Activated CD8-positive, alpha-beta memory T cell treated with anti-CD3 and anti-CD28 coated beads for 36 hours (primary cell): ENCODE results near the gene FBXW7. TPM values are rescaled to one million over a fixed set of nuclear protein-coding genes. Genes with fewer than 3 reads are reported as not detected.

Experiments used
- CTCF ChIA-PET: fragments of 350-600 bp; sonication (Branson Sonifier 250); formaldehyde crosslinking; loops from one replicate; lab custom pipeline; 2021; ENCODE audit warnings: antibody characterized with exemption; lab: Charles Lee
- POLR2A ChIA-PET: fragments of 350-600 bp; sonication (Branson Sonifier 250); formaldehyde crosslinking; loops from one replicate; lab custom pipeline; 2021; ENCODE audit warnings: antibody characterized with exemption; lab: Charles Lee
- total RNA-seq, 2 experiments: library from RNA; stranded (reverse); gene quantifications; one replicate each; pipeline ENCODE4 v1.2.3, GENCODE V29; 2021

The FBXW7 gene
- total RNA-seq, 2 experiments from 2014 or later = 36.1 to 38.9 TPM

DNA sequence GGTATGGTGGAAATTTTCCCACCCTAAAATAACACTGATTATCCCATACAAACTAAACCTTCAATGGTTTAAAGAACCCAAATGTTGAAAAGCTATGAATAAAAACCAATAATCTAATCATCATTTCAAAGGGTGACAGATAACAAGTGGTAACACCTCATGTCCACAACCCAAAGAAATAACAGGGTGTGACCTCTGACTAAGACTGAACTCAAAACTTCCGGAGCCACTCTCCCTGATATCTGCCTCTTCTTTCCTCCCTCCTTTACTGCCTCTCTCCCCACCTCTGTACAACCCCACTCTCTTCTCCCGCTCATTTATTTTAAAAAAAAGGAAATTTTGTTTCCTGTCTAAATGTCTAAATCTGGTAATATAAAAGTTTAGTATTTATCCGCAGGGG, 11.5 kb downstream of the FBXW7 start:
- CTCF ChIA-PET = no interaction called here
- POLR2A ChIA-PET = interaction anchor here (4.3 kb wide), 1 partner anchor 12 kb away, joined by 15 read pairs; the partner anchor contains the start of gene FBXW7

DNA sequence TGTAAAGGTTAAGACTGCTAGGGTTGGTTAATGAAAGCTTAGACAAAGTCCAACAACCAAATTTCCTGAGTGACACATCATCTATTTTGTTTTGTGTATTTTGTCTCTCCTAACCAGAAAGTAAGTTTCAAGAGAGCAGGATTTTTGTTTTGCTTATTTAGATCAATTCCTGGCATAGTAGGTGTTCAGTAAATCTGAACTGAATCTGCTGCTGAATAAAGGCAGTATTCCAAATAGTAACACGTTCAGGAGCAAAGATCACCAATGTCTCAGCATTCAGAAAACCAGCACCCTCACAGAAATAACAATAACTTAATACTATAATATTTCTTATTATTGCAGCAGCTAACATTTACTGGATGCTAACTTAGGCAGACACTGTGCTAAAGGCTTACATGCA, 12.2 kb downstream of the FBXW7 start:
- POLR2A ChIA-PET = interaction anchor here (4.3 kb wide), 1 partner anchor 13 kb away, joined by 15 read pairs; the partner anchor contains the start of gene FBXW7
- CTCF ChIA-PET = interaction anchor here (1.4 to 1.6 kb wide), 2 partner anchors 22 to 31 kb away, joined by 4 read pairs; no protein-coding TSS in a partner anchor

DNA sequence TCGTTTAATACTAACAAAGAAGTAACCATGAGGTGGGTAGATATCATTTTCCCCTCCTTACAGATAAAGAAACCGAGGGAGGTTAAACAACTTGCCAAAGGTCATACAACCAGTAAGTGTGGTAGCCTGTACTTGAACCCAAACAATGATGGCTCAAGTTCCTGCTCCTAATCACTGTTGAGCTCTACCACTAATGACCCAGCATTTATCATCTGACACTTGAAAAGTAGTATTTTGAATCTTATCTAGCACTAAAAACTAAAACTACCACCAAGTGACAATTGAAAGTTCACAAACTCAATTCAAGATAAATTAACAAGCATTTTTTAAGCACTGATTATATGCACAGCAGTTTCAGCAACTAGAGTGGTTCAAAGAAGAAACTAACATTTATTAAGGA, 13.1 kb downstream of the FBXW7 start:
- ChIA-PET POLR2A (interaction anchor here (0.6 to 4.3 kb wide), 2 partner anchors 13 to 121 kb away, joined by 3 to 15 read pairs; partner anchors contain the start of gene FBXW7), CTCF (interaction anchor here (1.3 to 1.6 kb wide), 3 partner anchors 21 to 34 kb away, joined by 3 to 4 read pairs (median 4); no protein-coding TSS in a partner anchor)

DNA sequence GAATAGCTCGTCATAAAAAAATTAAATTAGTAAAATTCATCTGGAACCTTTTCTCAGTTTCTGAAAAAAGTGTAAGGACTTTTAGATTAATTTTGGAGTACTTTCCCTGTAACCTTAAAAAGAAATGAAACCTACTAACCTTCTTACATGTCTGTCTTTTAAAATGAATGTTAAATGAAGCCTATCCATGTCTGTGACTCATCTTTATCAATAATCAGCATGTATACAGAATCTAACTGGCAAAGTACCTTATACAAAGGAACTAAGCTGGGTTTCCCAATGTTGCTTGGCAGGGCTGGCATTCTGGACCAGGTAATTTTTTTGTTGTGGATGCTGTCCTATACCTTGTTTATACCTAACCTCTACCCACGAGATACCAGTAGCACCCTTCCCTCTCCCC, 13.6 kb downstream of the FBXW7 start:
- POLR2A ChIA-PET = interaction anchor here (0.6 to 4.3 kb wide), 2 partner anchors 14 to 120 kb away, joined by 3 to 15 read pairs; partner anchors contain the start of gene FBXW7
- CTCF ChIA-PET = interaction anchor here (0.6 to 1.3 kb wide), 3 partner anchors 15 to 33 kb away, joined by 3 read pairs; no protein-coding TSS in a partner anchor

DNA sequence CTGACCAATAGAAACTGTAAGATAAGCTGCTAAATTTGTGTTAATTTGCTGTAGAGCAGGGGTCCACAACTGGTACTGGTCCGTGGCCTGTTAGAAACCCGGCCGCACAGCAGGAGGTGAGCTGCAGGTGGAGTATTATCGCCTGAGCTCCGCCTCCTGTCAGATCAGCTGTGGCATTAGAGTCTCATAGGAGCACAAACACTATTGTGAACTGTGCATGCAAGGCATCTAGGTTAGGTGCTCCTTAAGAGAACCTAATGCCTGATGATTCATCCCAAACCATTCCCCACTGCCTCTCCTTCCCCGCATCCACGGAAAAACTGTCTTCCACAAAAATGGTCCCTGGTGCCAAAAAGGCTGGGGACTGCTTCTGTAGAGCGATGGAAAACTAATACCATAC, 19.7 kb downstream of the FBXW7 start:
- ChIA-PET CTCF (no interaction called here), POLR2A (no interaction called here)

DNA sequence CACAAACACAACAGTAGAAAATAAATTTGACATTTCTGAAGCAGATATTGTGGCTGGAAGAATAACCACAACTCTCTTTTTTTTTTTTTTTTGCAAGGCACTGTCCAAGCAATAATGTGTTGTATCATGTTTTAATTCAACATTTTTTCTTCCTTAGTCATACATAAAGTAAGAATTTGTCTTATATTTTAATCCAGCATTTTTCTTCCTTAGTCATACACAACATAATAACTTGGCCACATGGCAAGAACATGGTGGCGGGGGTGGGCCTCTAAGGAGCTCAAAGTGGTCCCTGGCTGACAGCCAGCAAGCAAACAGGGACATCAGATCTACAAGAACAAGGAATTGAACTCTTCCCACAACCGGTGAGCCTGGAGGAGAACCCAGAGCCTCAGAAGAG, 20.2 kb downstream of the FBXW7 start:
- ChIA-PET CTCF (no interaction called here), POLR2A (interaction anchor here (0.5 kb wide), 1 partner anchor 14 kb away, joined by 6 read pairs; no protein-coding TSS in a partner anchor)

DNA sequence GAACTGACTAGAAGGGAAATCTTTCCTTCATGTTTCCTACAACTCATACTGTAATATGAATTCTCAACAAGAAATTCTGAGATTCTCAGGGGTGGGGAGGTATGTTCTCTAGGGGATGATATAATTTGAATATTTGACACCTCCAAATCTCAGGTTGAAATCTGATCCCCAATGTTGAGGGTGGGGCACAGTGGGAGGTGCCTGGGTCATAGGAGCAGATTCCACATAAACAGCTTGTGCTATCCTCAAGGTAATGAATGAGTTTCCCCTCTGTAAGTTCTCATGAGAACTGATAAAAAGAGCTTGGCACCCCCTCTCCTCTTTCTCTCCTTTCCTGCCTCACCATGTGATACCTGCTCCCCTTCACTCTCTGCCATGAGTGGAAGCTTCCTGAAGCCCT, 21.5 kb downstream of the FBXW7 start:
- CTCF ChIA-PET = interaction anchor here (1.0 kb wide), 1 partner anchor 14 kb away, joined by 4 read pairs; no protein-coding TSS in a partner anchor

DNA sequence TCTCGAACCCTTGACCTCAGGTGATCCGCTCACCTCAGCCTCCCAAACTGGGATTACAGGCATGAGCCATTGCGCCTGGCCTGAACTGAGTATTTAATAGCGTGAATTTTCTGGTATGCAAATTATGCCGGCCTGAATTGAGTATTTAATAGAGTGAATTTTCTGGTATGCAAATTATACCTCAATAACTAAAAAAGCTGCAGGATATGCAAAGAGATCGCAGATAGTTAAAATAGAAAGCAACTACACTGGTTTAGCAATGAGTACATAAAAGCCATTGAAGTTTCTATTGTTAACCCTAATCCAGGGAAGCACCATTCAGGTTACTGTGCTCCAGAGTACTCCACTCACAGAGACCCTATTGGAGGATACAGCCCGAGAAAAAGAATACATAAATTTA, 22.8 kb downstream of the FBXW7 start:
- ChIA-PET POLR2A (no interaction called here), CTCF (no interaction called here)

More for the DNA sequence above, 21.5 kb downstream of the FBXW7 start:
- POLR2A ChIA-PET = no interaction called here

DNA sequence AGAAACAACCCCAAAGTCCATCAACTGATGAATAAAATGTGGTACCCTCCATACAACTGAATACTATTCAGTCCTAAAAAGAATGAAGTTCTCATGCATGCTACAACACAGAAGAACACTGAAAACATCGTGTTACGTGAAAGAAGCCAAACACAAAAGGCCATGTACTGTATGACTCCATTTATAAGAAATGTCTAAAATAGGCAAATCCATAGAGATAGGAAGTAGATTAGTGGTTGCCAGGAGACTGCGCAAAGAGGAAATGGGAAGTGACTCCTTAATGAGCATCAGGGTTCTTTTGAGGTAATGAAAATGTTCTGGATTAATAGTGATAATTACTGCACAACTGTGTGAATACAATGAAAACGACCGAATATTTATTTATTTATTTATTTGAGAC, 23.4 kb downstream of the FBXW7 start:
- POLR2A ChIA-PET = no interaction called here
- CTCF ChIA-PET = no interaction called here

DNA sequence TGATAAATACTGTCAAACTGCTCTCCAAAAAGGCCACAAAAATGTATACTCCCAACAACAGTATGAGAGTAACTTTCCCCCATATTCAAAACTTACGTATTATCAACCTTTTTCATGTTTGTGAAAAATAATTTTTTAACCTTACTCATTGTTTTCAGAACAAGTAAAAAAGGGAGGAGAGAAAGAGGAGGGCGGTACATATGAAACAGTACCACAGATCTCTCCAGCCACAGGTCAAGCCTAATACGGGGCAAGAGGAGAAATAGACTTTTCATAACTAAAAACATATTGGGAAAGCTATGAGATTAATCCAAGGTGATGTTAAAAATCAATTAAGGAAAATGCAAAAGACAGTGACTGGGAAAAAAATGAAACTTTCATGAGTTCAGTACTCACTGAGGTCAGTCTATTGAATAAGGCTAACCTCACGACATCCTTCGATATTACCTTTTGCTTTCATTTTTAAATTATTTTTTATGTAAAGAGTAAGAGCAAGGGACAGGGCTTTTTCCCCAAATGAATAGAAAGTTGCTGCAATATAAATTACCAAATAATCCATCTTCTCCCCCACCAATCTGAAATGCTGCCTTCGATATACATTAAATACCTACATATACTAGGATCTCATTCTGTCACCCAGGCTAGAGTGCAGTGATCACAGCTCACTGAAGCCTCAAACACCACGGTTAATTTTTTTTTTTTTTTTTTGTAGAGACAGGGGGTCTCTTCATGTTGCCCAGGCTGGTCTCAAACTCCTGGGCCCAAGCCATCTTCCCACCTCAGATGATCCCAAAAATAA, 25.3 kb downstream of the FBXW7 start:
- POLR2A ChIA-PET = no interaction called here

DNA sequence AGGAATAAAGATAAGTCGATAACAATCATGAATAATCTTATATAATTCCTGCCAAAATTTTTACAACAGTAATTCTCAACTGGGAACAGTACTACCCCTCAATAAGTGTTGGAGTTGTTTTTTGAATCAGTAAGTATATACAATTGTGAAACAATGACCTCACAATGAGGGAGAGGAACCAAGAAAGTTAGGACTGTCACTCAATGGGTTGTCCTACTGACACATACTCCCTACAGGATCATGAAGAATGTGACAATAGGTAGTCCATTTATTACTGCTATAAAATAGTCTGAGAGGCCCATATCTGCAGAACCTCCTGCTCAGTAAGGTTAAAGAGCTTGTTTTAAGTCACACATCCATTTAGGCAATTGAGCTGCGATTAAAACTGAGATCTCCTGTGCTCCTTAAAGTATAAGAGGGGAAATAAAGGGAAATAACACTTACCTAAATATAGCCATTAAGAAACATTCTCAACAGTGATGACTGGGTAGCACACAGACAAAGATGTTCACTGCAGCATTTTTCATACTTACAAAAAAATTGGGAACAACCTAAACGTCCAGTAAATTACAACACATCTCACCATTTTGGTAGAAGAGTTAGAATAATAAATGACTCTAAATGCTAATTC, 26.2 kb downstream of the FBXW7 start:
- ChIA-PET POLR2A (no interaction called here), CTCF (no interaction called here)

More for the DNA sequence above, 25.3 kb downstream of the FBXW7 start:
- CTCF ChIA-PET = no interaction called here

DNA sequence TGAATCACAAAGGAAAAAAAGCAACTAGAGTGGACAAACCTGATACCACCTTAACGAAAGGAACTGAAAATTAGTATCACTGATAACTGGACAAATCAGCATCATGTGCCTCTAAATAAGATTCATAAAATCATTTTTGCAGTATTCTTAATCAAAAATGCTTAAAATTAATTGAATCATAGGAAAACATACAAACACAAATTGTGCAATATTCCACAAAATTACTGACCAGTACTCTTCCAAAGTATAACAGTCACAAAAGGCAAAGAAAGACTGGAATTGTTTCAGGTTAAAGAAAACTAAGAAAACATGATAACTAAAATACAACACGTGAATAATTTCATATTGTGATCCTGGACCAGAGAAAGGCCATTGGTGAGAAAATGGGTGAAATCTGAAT, 27.1 kb downstream of the FBXW7 start:
- ChIA-PET POLR2A (no interaction called here), CTCF (no interaction called here)

DNA sequence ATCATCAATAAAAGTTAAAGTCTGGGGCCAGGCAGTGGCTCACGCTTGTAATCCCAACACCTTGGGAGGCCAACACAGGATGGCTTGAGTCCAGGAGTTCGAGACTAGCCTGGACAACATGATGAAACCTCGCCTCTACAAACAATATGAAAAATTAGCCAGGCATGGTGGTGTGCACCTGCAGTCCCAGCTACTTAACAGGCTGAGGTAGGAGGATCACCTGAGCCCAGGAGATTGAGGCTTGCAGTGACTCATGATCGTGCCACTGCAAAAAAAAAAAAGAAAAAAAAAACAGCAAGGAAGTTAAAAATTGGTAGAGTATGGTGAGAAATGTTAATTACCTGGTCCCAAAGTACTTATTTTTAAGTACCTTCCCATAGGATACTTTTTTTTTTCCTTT, 27.5 kb downstream of the FBXW7 start:
- POLR2A ChIA-PET = no interaction called here
- CTCF ChIA-PET = no interaction called here

DNA sequence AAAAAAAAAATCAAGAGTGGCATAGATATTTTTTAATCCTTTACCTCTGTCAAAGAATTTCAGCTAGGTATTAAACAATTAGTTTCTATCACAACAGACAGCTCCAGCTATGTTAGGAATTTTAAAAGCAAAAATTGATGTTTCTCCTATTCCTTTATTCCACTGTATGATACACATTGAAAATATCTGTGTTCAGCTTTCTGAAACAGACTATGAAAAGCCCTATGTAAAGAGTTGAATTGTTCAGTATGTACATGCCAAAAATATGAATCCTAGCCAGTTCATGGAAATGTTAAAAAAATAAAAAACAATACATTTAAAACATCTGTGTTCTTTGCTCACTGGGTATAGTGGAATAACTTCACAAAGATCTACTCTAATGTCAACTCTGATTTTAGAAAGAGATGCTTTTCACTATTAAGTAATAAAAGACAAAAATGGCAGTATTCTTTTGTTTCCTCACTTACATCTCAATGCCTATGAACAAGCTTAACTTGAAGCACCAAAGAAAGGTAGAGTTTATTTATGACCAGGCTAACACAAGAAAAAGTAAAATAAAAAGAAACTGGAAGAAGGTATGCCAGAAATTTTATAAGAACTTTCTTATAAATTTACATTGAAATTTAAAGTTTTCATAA, 32.1 kb downstream of the FBXW7 start:
- CTCF ChIA-PET = interaction anchor here (0.5 kb wide), 1 partner anchor 775 kb away, joined by 3 read pairs; no protein-coding TSS in a partner anchor
- POLR2A ChIA-PET = interaction anchor here (0.9 kb wide), 1 partner anchor 32 kb away, joined by 3 read pairs; the partner anchor contains the start of gene FBXW7

DNA sequence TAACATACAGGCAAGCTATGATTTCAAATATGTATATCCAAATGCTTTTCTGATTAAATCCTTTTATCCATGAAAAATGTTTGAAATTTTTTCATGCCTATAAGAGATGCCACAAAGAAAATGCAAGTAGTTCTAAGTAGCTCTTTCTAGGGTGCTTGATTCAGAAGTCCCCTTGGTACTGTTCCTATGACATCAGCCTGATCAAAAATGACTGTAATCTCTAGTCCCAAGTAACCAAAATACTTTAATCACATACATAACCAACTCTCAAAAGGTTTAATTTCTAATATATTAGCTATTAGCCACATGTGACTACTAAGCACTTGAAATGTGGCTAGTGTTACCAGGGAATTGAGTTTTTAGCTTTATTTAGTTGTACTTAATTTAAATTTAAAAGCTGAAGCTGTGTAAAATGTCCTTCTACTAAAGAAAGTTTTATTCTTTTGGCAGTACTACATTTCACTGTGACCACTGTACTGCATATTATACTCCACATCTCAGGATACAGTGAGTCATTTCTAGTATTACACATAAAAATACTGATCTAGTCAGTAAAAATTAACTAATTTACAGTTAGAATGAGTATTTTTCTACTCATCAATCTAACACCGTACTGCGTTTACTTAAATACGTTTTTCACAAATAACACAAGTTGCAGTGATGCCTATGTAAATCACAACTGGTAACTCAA, 33.9 kb downstream of the FBXW7 start:
- CTCF ChIA-PET = interaction anchor here (1.1 to 2.2 kb wide), 9 partner anchors 14 to 142 kb away, joined by 3 to 20 read pairs (median 4); no protein-coding TSS in a partner anchor
- POLR2A ChIA-PET = interaction anchor here (1.1 to 1.9 kb wide), 2 partner anchors 34 to 138 kb away, joined by 3 to 7 read pairs; partner anchors contain the start of gene FBXW7

DNA sequence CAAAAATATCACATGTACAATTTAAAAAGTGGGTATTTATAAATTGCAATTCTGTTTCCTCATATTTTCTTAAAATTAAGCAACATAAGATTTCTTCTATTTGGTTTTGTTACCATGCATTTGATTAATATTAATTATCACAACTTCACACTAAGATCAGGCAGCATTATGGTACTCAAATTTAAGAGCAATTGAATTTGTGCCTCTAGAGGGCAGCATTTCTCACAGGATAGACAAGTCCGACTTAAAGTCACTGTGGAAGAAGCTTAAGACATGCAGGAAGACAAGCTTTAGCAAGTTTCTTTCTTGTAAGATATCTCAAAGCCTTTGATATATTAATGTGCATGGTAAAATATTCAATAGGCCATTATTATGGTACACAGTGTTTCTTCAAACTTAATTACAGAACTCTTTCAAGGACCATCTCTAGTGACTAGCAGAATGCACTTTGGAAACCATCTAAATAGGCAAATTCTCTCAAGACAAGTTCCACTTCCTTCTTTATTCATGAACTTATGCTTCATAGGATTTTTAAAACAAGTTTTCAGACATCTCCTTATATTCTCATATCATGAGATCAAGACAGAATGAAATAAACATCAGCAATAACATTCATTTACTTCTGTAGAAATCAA, 35.0 kb downstream of the FBXW7 start:
- CTCF ChIA-PET = interaction anchor here (0.5 to 2.2 kb wide), 22 partner anchors 12 to 971 kb away, joined by 3 to 20 read pairs (median 4); partner anchors contain the start of gene FBXW7
- POLR2A ChIA-PET = interaction anchor here (1.1 to 1.9 kb wide), 2 partner anchors 35 to 139 kb away, joined by 3 to 7 read pairs; partner anchors contain the start of gene FBXW7

DNA sequence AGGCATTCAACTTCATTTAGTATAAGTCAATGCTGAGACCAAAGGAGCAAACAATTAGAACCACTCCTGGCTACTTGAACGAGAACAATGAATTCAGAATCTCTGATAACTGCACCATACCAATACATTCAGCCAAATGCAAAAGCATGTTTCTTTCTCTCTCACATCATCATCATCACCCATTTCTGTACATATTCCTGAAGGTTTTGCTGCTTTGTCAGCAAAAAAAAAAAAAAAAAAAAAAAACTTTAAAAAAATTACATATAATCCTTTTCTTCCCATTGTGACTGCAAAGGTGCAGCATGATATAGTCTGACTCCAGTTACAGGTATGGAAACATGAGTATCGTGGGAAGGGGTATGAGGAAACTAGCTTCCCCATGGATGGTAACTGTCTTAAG, 35.6 kb downstream of the FBXW7 start:
- ChIA-PET POLR2A (interaction anchor here (1.9 kb wide), 1 partner anchor 36 kb away, joined by 7 read pairs; the partner anchor contains the start of gene FBXW7), CTCF (interaction anchor here (0.7 to 1.6 kb wide), 8 partner anchors 12 to 971 kb away, joined by 3 to 9 read pairs (median 4); no protein-coding TSS in a partner anchor)

DNA sequence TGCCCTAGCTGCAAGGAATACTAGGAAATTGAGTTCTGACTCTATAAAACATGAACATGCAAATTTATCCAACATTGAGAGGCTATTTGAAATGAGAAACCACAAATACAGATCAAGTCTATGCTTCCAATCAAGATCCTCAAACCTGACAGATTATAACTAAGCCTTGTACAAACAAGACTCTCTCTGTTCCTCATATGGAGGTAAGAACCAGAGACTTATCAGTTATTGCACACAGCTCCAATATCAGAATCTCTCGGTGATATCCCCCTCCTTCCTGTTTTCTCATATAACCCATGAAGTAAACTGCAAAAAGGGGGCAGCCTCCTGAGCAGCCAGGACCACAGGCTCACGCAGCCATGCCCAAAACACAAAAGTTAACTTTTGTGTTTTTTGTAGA, 36.5 kb downstream of the FBXW7 start:
- ChIA-PET POLR2A (no interaction called here), CTCF (interaction anchor here (1.3 to 2.5 kb wide), 3 partner anchors 92 to 169 kb away, joined by 3 to 13 read pairs (median 5); no protein-coding TSS in a partner anchor)
